Measurements from ENCODE around the gene APBA2.
"Not testable (repeated sequence)": the region's sequence is repeated elsewhere in the genome, so short reads cannot be mapped to it uniquely, and the experiment has no call there.

The APBA2 gene

DNA sequence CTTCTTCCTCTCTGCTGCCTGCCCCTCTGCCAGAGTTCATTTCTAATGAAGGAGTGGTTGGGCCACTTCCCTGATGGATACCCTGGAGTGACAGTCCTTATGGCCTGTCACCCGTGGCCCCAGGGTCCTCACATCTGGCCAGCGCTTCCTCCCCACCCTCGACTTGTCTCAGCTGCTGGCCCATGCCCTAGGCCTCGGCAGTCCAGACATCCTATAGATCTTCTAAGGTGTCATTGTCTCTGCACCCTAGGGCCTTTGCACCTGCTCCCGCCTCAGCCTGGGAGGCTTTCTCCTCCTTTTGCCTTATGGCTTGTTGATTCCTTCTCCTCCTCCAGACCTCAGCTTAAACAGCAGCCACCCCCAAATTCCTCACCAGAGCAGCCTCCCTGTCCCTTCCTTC is 202.9 kb downstream of the APBA2 start:
- no peak for DNase-seq (ENCODE audit: low read depth)

- DNase-seq (ENCODE audit: low read depth) = no peak
Measured at GRCh38 chr15:29089731-29090616, 204.2 kb downstream of the APBA2 start.

GRCh38 chr15:29090617-29091466 is 205.1 kb downstream of the APBA2 start:
- no peak for DNase-seq (ENCODE audit: low read depth)

GRCh38 chr15:29091666-29092065 is 205.9 kb downstream of the APBA2 start:
- DNase-seq (ENCODE audit: low read depth) = no peak

GRCh38 chr15:29092376-29093064 is 206.7 kb downstream of the APBA2 start:
- DNase-seq (ENCODE audit: low read depth) = no peak

- DNase-seq (ENCODE audit: low read depth) = no peak
Measured at GRCh38 chr15:29093065-29093435, 207.3 kb downstream of the APBA2 start.

GRCh38 chr15:29093696-29094343 is 208.0 kb downstream of the APBA2 start:
- no peak for DNase-seq (ENCODE audit: low read depth)

DNA sequence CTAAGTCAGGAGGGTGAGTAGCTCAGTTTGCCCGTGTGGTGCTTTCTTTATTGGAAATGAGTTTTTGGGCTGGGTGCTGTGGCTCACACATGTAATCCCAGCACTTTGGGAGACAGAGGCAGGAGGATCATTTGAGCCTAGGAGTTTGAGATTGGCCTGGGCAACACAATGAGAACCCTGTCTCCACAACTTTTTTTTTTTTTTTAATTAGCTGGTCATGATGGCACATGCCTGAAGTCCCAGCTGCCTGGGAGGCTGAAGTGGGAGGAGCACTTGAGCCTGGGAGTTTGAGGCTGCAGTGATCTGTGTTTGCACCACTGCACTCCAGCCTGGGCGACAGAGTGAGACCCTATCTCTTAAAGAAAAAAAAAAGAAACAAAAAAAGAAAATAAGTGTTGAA is 208.9 kb downstream of the APBA2 start:
- DNase-seq (ENCODE audit: low read depth) = no peak

- DNase-seq (ENCODE audit: low read depth) = no peak
Measured at GRCh38 chr15:29095746-29096145, 210.0 kb downstream of the APBA2 start.

GRCh38 chr15:29097168-29097567 is 211.4 kb downstream of the APBA2 start:
- DNase-seq (ENCODE audit: low read depth) = no peak

DNA sequence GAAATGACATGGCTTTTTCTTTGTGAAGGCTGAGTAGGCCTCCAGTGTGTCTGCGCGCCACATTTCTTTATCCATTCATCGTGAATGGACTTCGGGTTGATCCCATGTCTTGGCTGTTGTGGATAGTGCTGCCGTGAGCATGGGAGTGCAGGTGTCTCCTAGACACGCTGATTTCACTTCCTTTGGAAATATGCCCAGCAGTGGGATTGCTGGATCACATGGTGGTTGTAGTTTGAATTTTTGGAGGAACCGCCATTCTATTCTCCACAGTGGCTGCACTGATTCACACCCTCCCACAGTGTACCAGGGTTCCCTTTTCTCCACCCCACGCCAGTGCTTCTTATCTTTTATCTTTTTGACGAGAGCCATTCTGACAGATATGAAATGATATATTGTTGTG is 212.2 kb downstream of the APBA2 start:
- DNase-seq (ENCODE audit: low read depth) = no peak

GRCh38 chr15:29098652-29099051 is 212.9 kb downstream of the APBA2 start:
- DNase-seq (ENCODE audit: low read depth) = no peak

DNA sequence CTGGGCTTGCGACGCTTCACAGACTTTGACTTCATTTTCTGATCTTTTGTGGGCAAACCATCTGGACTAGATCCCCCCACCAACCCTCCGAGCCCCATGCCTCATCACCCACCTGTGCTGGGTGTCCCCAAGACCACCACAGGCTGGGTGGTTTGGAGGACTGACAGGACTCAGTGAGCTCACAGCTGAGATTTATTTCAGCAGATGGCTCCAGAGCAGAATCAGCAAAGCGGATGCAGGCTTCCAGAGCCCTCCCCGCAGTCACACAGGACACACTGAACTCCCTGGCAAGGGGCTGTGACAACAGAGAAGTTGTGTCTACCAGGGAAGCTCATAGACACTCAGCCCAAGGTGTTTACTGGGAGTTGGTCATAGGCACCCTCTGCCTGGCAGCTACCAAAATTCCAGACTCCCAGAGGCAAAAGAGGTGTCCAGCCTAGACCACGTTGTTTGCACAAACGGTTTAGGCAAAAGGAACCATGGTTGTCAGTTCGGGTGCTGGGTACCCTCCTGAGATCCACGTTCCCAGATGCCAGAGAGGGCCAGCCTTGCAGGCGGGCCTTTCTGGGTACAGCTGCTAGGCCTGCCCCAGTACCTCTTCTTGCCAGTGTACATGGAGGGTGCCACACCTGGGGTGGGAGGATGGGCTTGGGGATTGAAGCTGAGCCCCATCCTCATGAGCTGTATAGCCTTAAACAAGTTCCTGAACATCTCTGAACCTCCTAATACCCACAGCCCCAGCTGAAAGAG is 213.5 kb downstream of the APBA2 start:
- no peak for DNase-seq (ENCODE audit: low read depth)

DNA sequence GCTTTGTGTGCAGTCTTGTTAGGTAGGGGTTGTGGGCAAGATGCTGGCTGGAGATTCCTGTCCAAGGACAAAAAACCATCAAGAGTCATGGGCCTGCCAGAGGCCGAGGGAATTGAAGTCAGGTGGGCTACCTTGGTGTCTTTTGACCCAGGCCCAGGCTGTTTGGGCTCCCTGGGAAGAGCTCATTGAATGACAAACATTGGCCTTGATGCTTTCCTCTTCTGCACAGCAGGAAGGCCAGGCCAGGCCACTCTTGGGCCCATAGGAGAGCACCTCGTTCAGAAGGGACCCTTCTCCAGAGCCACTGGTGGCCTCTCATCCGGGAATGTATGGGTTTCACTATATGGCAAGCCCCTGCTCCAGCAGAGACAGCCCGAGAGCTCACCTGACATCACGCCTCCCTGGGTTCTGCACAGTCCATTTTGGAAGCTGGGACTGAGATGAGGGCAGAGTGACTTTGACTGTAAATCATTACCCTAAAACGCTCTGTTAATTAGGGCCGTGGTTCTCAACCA is 214.8 kb downstream of the APBA2 start:
- no peak for DNase-seq (ENCODE audit: low read depth)

- no peak for DNase-seq (ENCODE audit: low read depth)
Measured at GRCh38 chr15:29101491-29101890, 215.7 kb downstream of the APBA2 start.

DNA sequence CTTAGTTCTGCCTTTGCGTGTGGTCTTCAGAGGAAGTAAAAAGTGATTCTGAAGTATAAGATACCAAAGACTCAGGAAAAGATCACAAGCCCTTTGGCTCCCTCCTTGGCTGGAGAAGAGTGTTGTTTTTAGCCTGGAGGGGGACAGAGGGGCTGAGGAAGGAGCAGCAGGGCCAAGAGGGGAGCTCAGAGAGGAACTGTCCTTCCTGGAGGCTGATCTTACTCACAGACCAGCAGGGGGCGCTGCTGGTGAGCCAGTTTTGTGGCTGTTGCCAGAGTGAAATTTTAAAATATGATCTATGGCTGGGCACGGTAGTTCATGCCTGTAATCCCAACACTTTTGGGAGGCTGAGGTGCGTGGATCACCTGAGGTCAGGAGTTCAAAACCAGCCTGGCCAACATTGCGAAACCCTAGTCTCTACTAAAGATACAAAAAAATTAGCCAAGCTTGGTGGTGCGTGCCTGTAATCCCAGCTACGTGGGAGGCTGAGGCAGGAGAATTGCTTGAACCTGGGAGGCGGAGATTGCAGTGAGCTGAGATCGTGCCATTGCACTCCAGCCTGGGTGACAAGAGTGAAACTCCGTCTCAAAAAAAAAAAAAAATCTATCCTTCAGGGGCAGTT is 216.5 kb downstream of the APBA2 start:
- not testable (repeated sequence) for DNase-seq (ENCODE audit: low read depth)

DNA sequence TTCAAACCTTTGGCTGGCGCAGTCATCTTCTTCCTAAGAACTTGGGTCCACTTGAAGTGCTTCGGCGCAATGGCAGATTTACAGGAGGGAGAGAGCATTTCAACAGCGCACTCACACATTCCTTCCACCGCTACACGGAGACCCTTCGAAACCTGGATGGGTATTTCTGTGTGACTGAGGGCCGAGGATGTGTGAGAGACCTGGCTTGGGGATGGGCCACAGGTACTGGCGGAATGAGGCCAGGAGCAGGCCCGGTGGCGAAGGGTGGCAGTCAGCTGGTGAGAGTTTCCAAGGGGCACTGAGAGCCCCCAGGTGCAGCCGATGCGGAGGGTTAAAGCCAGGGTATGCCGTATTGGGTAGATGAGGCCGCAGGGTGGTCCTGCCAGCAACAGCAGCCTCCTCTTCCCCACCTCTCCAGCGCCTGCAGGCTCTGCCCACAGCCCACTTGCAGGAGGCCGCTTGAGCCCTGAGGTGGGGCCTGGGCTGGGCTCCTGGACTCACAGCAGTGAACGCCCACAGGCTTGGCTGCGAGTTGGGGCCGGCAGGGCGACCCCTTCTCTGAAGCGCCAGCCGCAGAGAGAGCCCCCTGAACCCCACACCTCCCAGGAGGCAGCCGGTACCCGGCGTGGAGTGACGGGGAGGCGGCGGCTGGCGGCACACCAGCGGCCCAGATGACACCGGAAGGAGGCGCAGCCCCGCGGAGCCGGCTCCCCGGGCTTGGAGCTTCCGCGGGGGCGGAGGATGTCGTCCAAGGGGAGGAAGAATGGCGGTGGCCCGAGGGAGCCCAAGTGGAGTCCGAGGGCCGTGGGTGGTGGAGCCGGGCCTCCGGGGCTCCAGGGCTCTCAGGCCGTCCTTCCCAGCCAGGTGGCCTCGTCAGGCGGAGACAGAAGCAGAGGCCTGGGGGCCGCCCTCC is 217.4 kb downstream of the APBA2 start:
- no peak for DNase-seq (ENCODE audit: low read depth)

DNA sequence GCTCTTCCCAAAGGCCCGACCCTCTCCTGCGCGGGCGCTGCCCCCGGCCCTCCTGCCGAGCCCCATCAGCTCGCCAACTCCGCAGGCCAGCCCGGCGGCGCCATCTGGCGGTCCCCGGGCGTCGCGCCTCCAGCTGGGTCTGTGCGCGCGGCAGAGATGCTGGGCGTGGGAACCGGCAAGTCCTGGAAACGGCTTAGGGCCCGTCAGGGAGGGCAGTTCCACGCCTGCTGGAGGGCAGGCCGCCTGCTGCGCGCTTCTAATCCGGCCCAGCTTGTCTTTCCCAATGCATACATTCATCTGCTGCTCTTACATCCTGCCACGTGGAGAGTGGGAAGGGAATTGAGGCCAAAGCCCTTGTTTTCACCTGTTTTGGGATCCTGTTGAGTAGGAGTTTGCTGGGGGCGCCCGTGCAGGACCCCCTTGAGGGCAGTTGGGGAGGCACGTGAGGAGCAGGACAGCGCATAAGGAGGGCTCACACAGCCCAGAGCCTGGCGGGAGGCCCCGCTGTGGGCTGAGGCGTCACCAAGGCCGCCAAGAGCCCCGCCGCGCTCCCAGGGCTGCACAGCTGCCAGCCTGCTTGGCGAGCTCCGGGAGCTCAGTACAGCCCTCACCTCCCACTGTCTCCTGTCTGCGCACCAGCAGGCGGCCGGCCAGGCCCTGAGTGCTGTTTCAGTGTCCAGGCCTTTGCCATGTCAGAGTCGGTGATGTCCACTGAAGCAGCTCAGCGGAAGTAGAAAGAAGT is 218.2 kb downstream of the APBA2 start:
- peak; percentile 40 for DNase-seq (ENCODE audit: low read depth)

DNA sequence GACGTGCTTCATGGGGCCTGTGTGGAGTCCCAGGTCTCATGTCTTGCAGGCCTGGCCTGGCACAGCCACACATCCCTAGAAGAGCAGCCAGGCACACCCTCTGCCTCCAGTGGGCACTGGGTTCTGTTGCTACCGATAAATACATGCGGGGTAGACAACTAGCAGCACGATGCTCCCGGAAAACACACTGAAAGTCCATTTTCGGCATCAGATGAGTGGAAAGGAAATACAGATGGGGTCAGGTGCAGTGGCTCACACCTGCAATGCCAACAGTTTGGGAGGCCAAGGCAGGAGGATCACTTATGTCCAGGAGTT is 218.7 kb downstream of the APBA2 start:
- DNase-seq (ENCODE audit: low read depth) = no peak
